HG02678 (cell line): ENCODE measurements around the gene ZP3.
"Not testable (repeated sequence)": the region's sequence is repeated elsewhere in the genome, so short reads cannot be mapped to it uniquely, and the experiment has no call there.

Experiments
- ATAC-seq: cut with Tn5 transposase; IDR thresholded peaks from one replicate; pipeline ENCODE4 v1.9.1; 2021; ENCODE audit warnings: mild to moderate bottlenecking, moderate library complexity; ENCODE audit not compliant: unreplicated experiment

The ZP3 gene

DNA sequence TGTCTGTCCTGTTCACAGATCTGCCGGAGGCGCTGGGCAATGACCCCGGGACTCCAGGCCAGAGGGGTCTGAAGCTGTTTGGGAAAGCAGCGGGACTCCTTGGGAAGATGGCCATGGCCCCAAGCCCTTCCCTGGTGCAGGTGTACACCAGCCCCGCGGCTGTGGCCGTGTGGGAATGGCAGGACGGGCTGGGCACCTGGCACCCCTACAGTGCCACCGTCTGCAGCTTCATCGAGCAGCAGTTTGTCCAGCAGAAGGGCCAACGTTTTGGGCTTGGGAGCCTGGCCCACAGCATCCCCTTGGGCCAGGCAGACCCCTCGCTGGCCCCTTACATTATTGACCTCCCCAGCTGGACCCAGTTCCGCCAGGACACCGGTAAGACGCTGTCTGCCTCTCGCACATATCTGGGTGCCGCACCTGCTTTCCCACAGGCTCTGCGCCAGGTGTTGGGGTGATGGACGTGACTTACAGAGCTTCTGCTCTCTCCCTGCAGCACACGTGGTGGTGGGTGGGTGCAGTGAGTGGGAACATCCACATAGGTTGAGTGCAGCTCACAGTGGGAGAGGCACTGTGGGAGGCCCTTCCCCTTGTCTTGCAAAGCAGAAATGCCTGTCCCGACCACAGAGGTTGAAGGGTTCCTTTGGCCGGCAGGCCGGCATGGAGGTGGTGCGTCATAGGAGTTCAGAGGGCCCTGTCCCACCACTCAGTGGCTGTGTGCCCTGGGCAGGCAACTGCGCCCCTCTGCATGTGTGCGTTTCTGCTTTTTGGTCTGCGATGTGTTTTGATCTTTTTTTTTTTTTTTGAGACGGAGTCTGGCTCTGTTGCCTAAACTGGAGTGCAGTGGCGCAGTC is 55.9 kb downstream of the ZP3 start:
- ATAC-seq, result not testable (repeated sequence)

DNA sequence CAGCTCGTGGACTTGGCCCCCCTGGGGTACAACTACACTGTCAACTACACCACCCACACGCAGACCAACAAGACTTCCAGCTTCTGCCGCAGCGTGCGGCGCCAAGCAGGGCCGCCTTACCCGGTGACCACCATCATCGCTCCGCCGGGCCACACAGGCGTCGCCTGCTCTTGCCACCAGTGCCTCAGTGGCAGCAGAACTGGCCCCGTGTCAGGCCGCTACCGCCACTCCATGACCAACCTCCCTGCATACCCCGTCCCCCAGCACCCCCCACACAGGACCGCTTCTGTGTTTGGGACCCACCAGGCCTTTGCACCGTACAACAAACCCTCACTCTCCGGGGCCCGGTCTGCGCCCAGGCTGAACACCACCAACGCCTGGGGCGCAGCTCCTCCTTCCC is 57.9 kb downstream of the ZP3 start:
- not testable (repeated sequence) for ATAC-seq

DNA sequence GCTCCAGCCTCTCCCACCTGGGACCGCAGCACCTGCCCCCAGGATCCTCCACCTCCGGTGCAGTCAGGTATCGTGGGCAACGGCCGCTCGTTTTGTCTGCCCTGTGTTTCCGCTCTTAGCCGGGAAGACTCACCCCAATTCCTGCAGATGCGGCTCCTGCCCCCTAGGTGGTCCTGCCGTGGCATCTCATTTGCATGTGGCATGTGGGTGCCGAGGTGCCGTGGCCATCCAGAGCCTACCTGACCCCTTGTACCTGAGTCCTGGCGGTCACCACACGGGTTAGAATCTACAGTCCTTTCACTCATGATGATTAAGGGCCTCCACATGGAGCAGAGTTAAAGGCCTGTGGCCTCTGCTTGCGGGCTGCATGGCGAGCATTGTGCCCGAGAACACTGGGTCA is 58.3 kb downstream of the ZP3 start:
- not testable (repeated sequence) for ATAC-seq

DNA sequence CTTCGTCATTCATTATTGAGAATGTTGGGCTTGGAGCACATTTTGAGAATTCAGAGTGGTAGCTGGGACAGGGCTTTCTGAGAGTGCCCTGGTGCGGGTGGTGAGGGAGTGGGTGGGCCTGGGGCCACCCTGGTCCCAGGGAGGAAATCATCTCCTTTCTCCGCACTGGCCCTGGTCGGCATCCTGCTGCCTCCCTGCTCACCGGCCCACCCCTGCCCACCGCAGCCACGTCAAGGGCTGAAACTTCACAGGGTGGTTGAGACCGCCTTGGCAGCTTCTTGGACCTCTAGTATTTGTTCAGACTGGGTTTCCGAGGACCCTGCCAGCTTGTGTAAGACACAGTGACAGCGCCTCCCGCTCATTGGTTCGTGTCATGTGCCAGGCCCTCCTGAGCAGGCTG is 59.7 kb downstream of the ZP3 start:
- not testable (repeated sequence) for ATAC-seq

DNA sequence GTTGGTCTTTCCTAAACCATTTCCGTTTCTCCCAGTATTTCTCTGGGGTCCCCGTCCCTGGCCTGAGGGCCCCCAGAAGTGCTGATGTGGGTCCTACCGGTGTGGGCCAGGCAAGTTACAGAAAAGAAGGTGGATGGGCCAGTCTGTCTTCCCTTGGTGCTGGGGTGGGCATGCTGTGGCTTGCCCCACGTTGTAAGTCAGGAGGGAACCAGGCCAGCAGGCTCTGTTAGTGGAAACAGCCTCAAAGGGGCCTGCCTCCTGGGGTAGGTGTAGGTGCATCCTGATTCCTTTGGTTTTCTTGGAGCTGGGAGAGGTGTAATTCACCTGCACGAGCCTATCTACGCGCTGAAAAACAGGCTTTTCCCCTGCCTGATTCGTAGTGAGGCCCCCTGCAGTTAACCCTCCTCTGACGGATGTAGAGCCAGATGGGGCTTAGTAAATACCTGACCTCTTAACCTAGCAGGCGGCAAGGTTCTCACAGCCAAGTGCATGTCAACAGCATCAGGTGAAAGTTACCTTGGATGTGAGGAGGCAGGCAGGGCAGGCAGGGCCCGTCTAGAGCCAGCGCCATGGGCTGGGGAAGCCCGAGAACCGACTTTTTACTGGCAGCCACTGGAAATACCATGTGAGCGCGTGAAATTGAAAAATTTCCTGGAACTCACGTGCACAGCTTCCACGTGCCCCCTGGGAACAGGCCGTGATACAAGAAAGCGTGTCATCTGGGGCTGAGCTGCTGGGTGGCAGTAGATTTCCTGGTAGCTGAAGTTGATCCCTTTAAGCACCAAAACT is 61.3 kb downstream of the ZP3 start:
- ATAC-seq, result not testable (repeated sequence)

DNA sequence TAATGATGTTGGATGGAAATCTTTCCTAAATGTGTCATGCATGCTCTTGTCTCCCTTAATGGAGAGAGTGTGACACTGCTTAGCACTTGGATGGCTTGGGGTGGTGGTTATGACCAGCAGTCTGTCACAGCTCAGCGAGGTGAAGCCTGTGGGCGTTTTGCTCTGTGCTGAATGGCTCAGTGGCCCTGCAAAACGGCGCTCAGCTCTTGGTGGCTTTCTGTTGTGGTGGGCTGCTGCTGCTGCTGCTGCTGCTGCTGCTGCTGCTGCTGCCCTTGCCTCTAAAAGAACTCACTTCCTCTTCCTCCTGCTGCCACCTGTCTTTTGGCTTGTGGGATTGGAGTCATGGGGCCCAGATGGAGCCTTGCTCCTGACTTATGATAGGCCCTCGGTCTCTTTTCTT is 61.9 kb downstream of the ZP3 start:
- ATAC-seq, result peak; percentile 98

DNA sequence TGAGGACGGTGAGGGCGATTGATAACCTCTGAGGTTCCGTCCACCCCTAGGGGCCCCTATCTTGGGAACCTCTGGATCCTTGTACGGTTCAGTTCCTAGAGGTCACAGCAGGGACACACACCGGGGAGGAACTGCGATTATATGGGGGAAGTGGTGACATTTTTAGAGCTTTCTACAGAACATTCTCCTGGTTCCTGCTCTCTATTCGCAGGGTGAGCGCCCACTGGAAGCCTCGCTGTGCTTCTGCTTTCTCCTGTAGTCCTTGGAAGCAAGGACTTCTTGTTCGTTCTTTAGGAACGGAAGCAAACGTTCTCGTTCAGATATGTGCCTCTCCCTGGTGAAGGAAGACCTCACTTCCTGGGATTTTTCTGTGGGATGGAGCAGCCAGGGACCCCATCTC is 63.2 kb downstream of the ZP3 start:
- not testable (repeated sequence) for ATAC-seq
